ENCODE measurements around the gene PRKN. TPM values are rescaled to one million over a fixed set of nuclear protein-coding genes. Genes with fewer than 3 reads are reported as not detected.

The PRKN gene
- total RNA-seq, 1 donor from 2014 or later, result 0.93 TPM

GRCh38 chr6:162085561-162085960 is 642.0 kb downstream of the PRKN start:
- no peak for DNase-seq (ENCODE audit: extremely low read depth, low read depth, low spot score)

- no peak for DNase-seq (ENCODE audit: extremely low read depth, low read depth, low spot score)
These were observed 645.0 kb downstream of the PRKN start for GRCh38 chr6:162082520-162082919.

- no peak for DNase-seq (ENCODE audit: extremely low read depth, low read depth, low spot score)
These were observed 648.9 kb downstream of the PRKN start for GRCh38 chr6:162078667-162079066.

GRCh38 chr6:162078126-162078525 is 649.4 kb downstream of the PRKN start:
- DNase-seq (ENCODE audit: extremely low read depth, low read depth, low spot score), result no peak

GRCh38 chr6:162076816-162077215 is 650.8 kb downstream of the PRKN start:
- no peak for DNase-seq (ENCODE audit: extremely low read depth, low read depth, low spot score)

- no peak for DNase-seq (ENCODE audit: extremely low read depth, low read depth, low spot score)
These were observed 652.8 kb downstream of the PRKN start for GRCh38 chr6:162074641-162075275.

GRCh38 chr6:162070639-162071038 is 656.9 kb downstream of the PRKN start:
- DNase-seq (ENCODE audit: extremely low read depth, low read depth, low spot score), result no peak

GRCh38 chr6:162069995-162070394 is 657.6 kb downstream of the PRKN start:
- DNase-seq (ENCODE audit: extremely low read depth, low read depth, low spot score), result no peak

- DNase-seq (ENCODE audit: extremely low read depth, low read depth, low spot score), result no peak
These were observed 659.2 kb downstream of the PRKN start for GRCh38 chr6:162068340-162068739.

- DNase-seq (ENCODE audit: extremely low read depth, low read depth, low spot score), result no peak
These were observed 663.9 kb downstream of the PRKN start for GRCh38 chr6:162063666-162064065.

- no peak for DNase-seq (ENCODE audit: extremely low read depth, low read depth, low spot score)
These were observed 669.2 kb downstream of the PRKN start for GRCh38 chr6:162058281-162058875.

GRCh38 chr6:162056745-162057144 is 670.8 kb downstream of the PRKN start:
- DNase-seq (ENCODE audit: extremely low read depth, low read depth, low spot score), result no peak

- DNase-seq (ENCODE audit: extremely low read depth, low read depth, low spot score), result no peak
These were observed 671.5 kb downstream of the PRKN start for GRCh38 chr6:162056061-162056460.

GRCh38 chr6:162055365-162055764 is 672.2 kb downstream of the PRKN start:
- DNase-seq (ENCODE audit: extremely low read depth, low read depth, low spot score), result no peak

GRCh38 chr6:162053084-162053483 is 674.5 kb downstream of the PRKN start:
- DNase-seq (ENCODE audit: extremely low read depth, low read depth, low spot score), result no peak

GRCh38 chr6:162050579-162050978 is 677.0 kb downstream of the PRKN start:
- DNase-seq (ENCODE audit: extremely low read depth, low read depth, low spot score), result no peak

GRCh38 chr6:162046324-162046723 is 681.2 kb downstream of the PRKN start:
- DNase-seq (ENCODE audit: extremely low read depth, low read depth, low spot score), result no peak

GRCh38 chr6:162032620-162033019 is 694.9 kb downstream of the PRKN start:
- no peak for DNase-seq (ENCODE audit: extremely low read depth, low read depth, low spot score)

GRCh38 chr6:162029873-162030576 is 697.5 kb downstream of the PRKN start:
- DNase-seq (ENCODE audit: extremely low read depth, low read depth, low spot score), result no peak

- no peak for DNase-seq (ENCODE audit: extremely low read depth, low read depth, low spot score)
These were observed 700.7 kb downstream of the PRKN start for GRCh38 chr6:162026843-162027242.

- no peak for DNase-seq (ENCODE audit: extremely low read depth, low read depth, low spot score)
These were observed 701.5 kb downstream of the PRKN start for GRCh38 chr6:162026031-162026430.

- DNase-seq (ENCODE audit: extremely low read depth, low read depth, low spot score), result no peak
These were observed 708.2 kb downstream of the PRKN start for GRCh38 chr6:162019349-162019748.

Data from glomerular endothelial cell (primary cell).